ENCODE data around the gene NKX2-3.

Gene NKX2-3

DNA sequence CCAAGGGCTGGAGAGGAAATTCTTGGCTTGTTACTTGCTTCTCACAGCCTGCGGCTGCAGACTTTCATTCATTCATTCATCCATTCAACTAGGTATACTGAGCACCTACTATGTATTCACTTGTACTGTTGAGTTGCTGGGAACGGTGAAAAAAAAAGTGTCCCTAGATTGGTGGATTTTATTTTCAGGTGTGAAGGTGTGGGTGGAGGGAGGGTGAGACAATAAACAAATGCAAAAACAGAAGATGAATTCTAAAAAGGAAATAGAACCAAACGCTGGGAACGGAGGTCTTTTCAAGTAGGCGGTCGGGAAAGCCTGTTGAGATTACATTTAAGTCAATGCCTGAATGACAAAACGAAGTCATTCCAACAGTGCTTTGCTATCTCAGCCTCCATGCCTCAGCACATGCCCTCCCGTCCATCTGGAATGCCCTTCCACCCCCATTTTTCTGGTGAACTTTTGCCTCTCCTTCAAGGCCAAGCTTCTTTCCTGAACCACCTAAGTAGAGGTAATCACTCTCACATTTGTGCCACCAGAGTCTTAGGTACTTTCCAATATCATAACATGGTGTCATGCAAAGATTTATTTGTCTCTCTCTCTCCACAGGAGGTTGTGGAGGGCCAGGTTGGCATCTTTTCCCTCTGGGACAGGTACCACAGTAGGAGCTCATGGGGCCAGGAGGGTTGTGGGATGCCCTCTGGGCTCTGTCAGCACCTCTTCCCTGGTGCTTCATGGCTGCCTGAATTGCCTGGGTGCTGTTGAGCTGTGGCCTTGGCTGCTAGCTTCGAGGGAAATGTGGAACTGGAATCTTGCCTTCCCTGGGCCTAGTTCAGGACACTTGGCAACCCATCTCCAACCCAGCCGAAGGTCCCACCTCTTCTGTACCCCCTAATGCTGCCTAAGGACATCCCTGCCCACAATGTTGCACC, 5.5 kb downstream of the NKX2-3 start:
- no peak for DNase-seq (ENCODE audit: low spot score)

DNA sequence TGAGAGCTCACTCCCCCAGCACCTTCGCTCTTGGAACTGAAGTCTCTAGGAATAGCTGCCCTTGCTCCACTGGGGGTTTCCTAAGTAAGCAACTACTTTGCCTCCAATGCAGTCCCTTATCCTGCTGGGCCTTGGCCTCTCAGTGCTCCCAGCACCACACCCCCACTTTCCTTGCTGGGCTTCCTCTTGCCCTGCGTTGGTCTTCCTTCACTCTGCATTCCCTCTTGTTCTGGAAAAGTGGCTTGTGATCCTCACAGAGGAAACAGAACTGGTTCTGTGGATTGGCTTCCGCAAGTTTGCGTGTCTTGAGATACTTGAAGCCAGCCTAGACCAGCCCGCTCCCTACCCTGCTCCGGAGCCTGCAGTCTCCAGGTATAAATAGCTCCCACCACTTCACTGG, 6.4 kb downstream of the NKX2-3 start:
- DNase-seq (ENCODE audit: low spot score): no peak

DNA sequence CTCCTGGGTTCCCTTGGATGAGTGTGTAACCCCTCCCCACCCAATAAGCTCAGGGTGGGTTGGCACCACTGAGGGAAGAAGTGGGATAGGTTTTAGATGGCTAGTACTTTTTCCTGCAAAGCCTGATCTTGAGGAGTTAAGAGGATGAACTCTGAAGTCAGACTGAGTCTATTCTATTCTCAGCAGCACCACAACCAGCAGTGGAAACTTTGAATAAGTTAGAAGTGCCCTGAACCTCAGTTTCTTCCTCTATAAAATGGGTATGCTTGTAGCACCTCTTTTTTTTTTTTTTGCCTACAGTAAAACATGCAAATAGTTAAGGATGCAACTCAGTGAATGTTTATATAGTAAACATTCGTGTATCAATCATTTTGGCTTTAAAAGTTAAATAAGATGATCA, 7.1 kb downstream of the NKX2-3 start:
- DNase-seq (ENCODE audit: low spot score): no peak

DNA sequence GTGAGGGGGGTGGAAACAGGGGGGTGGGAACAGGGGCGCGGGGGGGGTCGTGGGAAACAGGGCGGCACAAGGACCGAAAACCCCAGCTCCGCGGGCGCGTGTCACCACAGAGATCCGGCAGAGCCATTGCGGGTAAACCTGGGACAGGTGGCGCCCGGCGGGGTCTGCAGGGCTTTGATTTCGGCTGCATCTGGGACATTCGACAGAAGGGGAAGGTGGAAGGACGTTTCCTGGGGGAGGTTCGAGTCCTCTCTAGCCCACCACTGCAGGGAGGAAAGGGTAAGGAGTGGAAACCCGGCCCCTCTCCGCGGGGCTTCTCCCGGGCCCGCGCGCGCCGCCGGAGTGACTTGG, 7.5 kb downstream of the NKX2-3 start:
- no peak for DNase-seq (ENCODE audit: low spot score)

DNA sequence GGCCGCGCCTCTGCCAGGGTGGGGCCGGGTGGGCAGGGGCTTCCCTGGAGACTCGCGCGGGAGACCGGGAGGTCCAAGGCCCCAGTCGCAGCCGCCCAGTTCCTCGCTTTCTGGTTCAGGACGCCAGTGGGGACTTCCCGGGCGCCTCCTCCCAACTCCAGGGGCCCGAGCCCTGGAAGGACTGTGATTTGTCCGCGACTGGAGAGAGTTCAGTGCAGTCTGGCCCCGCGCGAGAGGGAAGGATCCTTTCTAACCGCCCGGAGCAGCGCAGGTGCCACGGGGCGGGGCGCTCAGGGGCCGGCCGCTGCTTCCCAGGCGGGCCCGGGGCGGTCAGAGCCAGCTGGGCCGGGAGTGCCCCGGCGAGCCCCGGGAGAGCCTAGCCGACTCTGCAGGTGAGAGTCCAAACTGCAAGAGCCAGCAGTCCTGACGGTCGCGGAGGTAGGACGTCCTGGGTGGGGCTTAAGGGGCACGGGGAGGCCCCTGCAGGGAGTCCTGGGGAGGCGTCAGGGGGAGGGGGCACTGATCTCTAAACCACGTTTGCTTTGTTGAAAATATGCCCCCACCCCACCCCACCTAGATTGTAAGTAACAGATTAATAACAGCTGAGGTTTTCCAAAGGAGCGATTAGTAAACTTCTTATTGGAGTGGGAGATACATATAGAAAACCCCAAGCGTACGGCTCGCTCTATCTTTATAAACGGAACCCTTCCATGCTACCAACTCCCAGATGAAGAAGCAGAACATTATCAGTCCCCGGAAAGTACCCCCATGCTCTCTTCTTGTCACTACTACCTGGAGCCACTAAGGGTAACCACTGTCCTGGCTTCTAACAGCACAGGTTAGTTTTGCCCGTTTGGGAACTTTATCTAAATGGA, 8.2 kb downstream of the NKX2-3 start:
- no peak for DNase-seq (ENCODE audit: low spot score)

DNA sequence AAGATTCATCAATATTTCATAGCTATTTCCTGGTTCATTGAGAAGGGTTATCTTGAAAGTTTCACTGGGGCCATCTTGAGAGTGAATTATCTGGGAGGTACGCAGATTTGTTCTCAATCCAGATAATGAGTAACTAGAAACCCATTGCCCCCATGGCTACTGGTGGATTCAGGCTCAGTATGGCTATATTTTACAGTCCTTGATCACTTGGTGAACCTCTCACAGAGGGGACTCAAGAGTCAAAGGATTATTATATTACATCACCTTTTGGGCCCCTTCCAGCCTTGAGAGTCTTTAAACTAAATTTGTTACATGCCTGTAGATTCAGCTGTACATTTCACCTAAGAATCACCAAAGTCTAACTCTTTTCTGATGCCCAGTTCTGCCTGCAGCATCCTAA, 11.6 kb downstream of the NKX2-3 start:
- no peak for DNase-seq (ENCODE audit: low spot score)

DNA sequence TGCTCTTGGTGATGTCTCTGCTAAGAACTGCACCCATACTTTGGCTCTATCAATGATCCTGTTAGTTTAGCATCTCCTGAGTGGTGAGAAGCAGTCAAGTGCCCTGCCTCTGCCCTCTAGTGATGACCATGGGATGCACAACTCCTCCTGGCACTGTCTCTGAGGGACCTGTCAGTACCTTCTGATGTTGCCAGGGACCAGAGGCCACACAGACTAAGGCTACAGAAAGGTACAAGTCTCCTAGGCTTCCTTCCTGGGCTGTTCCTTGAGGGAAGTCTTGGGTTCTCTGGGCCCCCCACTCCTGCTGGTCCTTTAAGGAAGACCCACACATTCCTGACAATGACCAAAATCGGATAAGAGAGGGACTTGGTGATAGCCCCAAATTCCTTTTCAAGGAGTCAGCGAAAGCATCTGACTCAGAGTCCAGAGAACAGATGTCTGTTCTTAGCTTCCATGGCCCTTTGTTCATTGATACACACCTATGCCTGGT, 15.3 kb downstream of the NKX2-3 start:
- DNase-seq (ENCODE audit: low spot score): no peak

DNA sequence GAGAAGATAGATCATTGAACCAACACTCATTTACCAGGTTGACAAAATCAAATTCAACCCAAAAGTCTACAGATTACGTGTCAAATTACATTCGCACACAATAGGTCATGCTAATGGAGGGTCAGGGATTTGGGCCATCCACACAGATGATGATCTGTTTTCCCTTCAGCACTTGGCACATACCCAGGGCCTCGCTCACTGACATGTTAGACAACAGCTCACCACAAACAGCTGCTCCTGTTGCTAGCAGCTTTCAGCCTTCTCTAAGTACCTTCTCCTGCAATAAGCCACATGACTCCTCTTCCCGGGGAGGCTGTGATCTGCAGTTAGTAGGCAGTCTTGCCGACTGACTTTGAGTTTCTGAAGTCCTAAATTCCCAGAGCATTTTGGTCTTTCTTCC, 18.4 kb downstream of the NKX2-3 start:
- no peak for DNase-seq (ENCODE audit: low spot score)

DNA sequence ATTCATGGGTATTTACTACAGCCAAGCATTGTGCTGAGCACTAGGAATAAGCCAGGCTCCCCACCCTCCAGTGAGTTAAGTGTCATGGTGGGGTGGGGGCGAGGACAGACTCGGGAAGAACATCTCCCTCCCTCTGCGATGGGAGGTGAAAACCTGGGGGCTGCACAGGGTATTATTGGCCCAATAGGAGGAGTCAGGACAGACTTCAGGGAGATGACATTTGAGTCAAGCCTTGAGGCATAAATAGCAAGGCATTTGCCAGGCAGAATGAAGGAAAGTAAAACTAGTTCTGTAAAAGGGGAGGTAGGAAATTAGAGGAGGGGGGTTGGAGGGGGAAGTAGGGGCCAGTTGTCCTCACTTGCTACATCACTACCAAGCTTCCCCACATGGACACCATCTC, 18.9 kb downstream of the NKX2-3 start:
- DNase-seq (ENCODE audit: low spot score): no peak

DNA sequence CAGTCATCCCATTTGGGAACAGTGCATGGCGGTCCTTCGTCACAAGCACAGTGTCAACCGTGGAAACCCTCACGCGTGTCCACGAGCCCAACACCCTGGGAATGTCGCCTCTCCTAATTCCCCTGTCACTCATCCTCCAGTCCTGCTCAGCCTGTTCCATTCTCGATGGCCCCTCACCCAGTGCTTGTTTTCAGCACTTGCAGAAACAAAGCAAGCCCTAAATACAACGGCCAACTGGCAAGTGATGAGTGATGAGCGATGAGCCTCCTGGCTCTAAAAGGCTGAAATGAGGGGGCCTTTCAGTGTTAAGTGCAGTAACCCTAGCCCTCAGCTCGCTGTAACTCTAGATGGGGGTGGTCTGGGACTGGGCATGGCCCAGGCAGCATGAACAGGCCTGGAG, 22.6 kb downstream of the NKX2-3 start:
- no peak for DNase-seq (ENCODE audit: low spot score)

DNA sequence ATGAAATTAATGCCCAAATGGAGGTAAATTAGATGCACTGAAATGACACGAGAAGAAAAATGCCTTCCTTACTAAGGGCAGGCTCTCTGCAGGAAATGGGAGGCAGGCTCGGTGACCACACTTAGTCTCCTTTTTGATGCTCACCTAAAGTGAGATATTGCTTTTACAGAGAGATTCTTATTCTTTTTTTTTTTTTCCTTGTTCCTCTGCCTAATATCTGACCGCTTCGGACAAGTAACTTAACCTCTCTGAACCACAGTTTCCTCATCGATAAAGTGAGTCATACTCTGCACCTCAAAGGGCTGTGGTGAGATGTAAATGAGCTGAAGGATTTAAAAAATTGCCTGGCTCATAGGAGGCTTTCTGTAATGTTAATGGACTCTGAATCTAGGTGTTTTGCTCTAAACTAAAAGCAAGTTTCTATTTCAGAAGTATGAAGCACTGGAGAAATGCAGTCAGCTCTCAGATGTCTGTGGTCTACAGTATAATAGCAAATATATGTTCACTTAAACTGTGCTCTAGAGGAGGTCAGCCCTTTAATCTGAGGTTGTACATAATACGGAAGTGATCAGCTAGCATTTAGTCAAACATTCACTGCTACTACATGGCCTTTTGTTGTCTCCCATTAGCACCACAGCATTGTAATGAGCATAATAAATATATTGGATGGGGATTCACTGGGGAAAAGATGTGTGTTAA, 23.2 kb downstream of the NKX2-3 start:
- no peak for DNase-seq (ENCODE audit: low spot score)

DNA sequence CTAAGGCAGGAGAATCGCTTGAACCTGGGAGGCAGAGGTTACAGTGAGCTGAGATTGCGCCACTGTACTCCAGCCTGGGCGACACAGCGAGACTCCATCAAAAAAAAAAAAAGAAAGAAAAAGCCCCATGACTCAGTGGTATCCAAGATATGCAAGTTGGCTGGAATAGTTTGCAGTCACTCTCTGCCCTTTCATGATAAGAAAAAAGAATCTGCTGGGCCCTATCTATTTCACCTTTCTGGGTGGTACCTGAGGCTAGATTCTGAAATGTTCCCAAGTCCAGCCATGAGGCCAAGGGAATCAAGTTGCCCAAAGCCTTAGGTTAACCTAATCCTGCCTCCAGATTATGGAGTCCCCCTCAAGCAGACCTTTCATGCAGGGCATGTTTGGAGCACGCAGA, 24.3 kb downstream of the NKX2-3 start:
- no peak for DNase-seq (ENCODE audit: low spot score)

DNA sequence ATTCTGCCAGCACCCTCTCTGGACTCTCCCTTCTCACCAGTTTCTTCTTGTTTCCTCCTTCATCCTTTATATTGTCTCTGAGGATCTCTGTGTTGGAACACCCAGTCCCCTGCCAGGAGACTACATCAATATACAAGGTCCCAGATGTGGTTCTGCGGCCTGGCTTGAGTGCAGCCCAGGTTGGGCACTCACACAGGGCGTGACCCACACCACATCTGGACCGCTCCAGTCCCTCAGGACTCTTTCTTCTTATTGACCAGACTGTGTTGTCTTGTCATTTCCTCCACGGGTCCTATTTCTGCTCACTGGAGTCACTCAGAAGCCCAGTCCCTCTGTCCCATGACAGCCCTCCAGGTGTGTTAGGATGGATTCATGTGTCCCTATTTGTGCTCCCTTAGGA, 26.0 kb downstream of the NKX2-3 start:
- DNase-seq (ENCODE audit: low spot score): no peak

DNA sequence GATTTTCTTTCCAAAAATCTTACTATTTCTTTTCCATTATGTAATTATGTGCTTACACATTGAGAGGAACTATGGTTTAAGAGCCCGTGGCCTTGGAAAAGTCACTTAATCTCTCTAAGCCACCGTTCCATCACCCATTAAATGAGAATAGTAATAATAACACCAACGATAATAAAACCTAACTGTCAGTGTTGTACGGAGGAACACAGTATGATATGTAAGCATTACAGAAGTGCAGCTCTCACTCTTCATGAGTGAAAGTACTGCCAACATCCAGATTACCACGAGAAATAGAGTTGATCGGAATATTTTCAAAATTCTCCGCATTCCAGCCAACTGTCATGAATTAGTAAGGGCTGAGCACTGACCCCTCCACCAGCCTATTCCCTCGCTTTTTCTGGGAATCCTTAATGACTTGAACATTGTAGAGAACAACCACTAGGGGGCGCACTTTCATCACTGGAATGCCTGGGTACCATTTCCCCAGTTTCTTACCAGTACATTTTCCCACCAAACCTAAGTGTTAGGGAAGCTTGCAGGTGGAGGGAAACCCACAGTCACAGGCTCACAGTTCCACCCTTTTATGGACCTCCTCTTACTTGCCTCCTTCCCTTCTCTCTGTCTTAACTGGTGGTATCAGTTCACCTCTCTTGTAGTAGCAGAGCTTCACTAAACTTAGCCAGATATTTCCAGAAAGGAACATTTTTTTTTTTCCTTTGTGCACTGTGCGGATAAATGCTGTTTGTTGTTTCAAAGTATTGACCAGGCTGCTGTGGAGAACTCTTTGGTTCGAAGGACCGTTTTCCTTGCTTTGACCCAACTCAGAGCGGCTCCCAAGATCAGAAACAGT, 27.8 kb downstream of the NKX2-3 start:
- DNase-seq (ENCODE audit: low spot score): peak; percentile 11

DNA sequence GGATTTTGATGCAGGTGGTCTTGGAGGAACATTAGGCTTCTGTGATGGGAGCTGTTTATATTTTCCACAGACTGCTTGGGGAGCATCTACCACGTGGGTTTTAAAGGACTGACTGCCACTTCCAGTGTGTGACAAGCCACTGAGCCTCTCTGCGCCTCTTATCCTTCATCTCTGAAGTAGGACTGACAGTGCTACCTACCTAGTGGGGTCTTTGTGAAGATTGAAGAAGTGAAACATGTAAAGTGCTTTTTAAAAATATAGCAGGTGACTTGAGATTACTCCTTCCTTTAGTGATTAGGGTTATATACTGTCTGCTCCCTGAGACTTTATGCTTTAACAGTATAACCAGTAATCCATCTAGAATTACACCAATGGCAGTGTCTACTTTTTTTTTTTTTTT, 29.9 kb downstream of the NKX2-3 start:
- no peak for DNase-seq (ENCODE audit: low spot score)

DNA sequence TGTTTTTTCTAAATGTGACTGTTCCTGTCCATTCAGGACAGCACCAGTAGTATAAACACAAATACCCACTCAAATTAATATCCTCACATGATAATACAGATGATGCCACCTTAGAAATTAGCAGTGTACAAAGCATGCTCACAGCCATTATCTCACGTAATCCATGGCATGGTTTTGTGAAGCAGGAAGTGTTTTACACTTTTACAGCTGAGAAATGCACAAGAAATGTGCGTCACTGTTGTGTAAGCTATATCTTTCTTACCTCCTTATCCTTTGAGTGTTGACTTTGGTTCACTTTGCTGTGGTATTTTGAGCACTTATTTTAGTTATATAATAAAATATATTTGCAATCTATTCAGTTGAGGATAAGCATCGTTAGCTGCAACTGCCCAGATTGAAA, 31.6 kb downstream of the NKX2-3 start:
- DNase-seq (ENCODE audit: low spot score): no peak

DNA sequence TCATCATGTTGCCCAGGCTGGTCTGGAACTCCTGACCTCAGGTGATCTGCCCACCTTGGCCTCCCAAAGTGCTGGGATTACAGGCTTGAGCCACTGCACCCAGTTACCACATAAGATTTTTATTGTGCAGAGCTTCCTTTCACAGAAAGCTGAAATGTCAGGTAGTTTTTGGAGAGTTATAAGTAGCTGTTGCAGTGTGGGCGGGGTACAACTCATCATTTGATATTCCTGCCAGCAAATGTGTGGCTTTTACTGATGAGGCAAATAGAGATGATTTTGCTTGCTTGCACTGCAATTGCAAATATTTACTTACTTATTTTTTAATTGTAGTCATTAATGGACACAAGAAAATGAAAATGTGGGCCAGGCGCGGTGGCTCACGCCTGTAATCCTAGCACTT, 32.4 kb downstream of the NKX2-3 start:
- DNase-seq (ENCODE audit: low spot score): peak; percentile 42

DNA sequence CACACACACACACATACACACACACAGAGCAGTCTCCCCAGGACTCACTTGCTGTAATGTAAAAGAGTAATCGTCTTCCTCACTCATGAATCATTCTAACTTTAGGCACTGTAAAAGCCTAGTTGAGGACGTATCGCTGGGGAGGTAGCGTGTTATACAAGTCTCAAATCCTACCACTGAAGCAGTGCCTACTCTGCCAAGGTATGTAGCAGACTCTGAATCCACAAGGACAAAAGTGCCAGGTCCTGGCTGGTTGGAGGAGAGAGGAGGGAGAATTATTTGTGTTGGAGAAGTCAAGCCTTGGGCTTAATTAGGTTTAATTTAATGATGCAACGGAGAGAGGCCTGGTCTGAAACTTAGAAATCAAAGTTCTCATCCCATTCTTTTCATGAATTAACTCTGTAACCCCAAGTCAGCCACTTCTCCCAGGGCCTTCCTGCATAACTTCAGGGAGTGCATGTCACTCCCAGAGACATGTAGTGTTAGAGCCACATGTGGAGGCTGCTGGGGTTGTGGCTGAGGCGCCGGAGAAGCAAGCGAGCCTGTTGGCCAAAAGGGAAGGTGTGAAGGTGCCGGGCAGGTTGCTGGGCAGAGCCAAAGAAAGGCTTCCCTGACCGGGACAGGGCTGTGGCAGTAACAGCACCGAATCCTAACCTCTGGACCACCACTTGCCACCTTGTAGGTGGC, 36.7 kb downstream of the NKX2-3 start:
- DNase-seq (ENCODE audit: low spot score): no peak

DNA sequence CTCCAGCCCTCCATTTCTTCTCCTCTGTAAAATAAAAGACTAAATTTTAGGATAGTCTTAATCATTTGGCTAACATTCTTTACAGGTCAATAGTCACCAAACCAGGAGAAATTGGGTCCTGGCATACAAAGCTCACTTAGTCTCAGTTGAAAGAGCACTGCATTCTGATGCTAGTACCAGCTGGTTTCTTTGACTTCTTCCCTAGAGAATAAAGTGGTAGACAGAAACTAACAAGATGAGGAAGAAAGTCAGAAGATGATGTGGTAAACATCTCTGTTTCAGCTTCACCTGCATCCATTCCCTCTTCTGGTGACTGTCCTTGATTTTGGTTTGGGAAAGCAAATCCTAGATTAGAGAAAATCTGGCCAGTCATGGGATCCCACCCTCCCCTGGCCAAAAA, 37.2 kb downstream of the NKX2-3 start:
- DNase-seq (ENCODE audit: low spot score): no peak

DNA sequence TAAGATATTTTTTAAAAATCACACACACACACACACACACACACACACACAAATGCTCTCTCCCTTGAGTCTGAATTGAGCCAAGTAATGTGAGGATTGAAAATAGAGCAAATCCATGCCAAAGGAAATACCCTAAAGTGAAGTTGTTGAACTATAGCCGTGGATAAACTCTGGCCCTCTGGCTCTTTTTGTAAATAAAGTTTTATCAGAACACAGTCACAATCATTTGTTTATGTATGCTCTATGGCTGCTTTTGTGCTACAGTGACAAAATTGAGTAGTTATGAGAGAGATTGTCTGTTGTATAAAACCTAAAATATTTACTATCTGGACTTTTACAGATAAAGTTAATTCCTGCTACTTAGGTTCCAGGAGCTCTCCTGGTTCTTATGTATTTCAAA, 39.1 kb downstream of the NKX2-3 start:
- no peak for DNase-seq (ENCODE audit: low spot score)

DNA sequence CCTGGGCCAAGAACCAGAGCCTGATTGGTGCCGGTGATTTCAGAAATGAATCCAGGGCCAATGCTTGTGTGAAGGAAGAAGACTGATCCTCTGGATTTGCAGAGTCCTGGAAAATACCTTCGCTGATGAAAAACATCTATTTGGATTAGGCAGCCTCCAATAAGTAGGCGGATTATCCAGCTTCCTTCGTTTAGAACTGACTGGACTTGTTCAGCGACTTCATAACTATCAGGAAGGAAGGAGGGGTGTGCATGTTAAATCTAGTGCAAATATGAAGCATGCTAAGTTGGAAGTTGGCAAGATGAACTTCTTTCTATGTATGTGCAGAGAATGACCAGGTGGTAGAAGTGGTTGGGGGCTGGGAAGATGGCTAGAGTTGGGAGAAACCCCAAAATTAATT, 41.0 kb downstream of the NKX2-3 start:
- DNase-seq (ENCODE audit: low spot score): no peak
